Measurements from ENCODE around the gene NOP14.
"Not testable (repeated sequence)": the region's sequence is repeated elsewhere in the genome, so short reads cannot be mapped to it uniquely, and the experiment has no call there.

Gene NOP14

DNA sequence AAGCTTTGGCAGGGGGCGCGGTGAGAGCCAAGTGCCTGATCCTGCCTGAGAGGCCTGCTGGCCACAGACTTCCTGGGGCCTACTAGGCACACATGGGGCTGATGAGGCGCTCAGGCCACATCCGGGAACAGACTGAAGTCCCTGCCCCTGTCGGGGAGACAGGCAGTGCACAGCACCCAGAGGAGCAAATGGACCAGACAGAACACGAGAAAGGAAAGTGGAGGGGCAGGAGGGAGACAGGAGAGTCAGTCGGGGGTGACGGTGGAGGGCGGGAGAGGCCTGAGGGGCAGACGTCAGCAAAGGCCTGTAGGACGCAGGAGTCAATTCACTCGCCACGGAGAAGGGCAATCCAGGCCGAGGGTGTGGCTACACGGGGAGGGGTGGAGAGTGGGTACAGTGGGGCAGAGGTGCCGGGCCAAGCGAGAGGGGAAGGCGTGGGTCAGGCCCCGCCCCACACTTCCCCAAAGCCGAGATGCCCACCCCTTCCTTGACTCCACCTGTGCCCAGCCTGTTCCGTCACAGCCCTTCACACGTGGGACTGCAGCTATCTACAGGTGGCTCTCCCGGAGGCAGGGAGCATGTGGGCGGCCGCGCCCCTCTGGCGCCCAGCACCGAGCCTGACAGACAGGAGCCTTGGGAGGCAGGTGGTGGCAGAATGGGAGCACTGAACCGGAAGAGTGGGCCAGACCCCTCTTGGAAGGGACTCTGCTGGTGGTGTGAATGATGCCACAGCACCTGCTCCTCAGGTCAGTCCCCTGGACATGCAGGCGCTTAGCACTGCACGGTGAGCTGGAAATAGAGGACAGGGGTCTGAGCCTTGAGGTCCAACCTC lies 20.5 kb downstream of the NOP14 start:
- DNase-seq (ENCODE audit: low read depth) = no peak

DNA sequence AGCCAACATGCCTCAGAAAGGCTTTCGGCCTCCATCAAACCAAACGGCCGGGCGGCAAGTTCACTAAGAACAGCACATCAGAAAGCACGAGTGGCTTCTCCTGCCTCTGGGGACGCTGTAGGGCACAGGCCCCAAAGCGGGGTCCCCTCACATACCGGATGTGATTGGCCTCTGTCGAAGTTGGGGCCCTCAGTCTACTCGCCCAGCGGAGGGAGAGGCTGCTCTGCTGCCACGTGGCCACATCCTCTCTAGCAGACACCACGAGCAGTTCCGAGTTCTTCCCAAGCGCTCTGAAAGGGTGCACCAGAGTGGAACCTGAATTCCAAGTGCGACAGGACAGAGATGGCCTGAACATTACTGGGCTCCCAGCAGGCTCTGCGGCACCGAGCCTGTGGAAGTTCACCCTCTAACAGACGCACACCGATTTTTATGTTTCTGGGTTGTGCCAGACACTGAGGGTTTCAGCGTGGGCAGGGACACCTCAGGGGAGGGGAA lies 21.1 kb downstream of the NOP14 start:
- DNase-seq (ENCODE audit: low read depth) = no peak

DNA sequence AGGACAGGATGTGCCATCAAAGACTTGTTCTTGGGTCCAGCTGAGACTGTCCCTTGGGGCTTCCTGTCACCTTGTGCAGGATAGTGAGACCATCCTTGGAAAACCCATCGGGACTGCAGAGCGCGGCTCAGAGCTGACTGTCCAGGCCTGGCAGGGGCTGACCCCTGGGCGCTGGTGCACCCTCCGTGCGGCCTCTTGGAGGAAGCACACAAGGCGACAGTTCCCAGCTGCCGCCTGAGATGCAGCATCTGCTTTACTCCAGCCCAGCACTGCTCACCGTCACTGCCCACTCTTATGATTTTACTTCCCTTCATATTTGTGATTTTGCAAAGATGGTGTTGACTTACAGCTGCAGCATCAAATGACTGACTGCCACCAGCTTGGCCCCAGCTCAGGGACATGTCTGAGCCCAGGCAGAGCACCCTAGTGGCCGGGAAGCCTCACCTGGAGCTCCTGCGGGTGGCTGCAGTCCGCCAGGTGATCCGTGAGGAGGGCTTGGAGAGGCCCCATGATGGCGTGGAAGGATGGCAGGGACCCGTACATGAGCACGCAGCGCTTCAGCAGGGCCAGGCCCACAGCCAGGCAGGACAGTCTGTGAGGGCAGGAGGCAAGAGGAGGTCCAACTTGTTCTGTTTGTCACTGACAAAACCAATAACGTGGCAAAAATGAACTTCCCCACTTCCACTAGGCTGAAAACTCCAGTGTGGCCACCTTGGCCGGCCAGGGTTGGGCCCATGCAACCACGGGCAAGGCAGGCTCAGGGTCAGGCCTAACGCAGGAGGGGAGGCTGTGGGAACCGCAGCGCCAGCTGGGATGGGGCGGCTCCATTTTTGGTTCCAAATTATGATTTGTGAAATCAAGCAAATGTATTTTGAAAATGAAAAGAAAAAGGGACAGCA lies 21.8 kb downstream of the NOP14 start:
- DNase-seq (ENCODE audit: low read depth) = no peak

DNA sequence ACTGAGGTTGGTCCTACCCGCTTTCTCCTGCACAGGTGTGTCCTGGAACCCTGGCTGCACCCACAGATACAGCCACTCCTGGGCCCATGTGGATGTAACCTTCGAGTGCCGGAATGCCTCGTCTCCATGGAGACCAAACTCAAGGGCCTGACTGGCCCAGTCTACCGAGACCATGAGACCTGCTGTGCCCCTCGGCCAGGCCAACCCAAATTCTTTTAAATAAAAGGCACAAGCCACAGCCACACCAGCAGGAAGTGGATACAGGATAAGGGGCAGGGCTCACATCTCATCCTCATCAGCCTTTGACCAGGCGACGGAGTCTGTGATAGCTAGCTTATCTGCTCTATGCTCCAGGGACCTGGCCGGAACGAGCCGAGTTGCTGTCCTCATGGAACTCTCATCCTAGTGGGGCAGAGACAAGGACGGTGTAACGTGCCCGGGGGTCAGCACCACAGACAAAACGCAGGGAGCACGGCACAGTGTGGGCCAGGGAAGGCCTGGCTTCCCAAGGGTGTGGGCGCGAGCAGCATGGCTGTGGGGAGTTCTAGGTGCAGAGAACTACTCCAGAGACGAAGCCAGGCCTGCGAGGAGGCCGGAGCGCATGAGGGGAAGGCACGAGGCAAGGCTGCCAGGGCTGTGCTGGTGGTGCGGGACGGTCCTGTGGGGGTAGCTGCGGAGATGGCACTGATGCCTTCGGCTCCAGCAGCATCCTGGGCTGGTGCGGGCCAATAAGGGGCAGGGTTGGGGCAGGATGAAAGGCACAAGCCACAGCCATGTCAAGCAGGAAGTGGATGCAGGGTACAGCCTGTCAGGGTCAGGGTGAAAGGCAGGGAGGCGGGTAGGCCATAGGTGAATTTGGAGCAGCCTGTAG lies 22.7 kb downstream of the NOP14 start:
- no peak for DNase-seq (ENCODE audit: low read depth)

DNA sequence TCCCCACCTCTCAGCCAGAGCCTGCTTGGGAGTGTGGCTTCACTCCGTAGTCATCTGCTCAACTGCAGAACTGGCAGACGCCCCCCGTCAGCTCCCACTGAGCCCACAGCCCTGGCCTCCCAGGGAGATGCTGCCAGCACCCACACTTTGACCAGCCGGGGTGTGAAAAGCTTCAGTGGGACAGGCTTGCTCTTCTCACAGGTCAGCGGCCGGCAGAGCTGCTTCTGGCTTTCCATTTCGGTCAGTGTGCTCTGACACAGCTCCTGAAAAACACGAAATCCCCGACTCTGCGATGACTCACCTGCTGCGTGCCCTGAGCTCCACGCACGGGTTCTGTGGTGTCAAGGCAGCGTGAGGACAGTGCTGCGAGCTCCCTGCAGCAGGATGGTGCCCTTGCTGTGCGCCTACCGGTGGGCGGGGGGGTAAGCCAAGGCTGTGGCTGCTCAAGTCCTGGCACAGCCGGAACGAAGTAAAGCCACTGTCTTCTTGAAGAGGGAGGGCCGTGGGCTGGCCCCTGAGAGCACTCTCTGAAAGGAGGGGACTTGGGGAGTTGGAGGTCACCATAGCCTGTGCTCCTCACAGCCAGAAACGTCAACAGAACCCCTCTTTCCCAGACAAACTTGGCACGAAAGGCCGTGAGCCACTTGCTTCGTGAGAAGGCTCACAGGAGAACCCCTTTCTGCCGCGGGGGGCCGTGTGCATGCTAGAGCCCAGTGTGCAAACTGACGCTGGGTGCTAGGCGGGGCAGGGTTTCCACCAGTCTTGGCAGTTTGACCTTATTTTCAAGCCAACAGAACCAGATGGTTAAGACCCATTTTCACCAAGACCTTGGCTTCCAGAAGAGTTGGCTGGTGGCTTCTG lies 23.6 kb downstream of the NOP14 start:
- no peak for DNase-seq (ENCODE audit: low read depth)

DNA sequence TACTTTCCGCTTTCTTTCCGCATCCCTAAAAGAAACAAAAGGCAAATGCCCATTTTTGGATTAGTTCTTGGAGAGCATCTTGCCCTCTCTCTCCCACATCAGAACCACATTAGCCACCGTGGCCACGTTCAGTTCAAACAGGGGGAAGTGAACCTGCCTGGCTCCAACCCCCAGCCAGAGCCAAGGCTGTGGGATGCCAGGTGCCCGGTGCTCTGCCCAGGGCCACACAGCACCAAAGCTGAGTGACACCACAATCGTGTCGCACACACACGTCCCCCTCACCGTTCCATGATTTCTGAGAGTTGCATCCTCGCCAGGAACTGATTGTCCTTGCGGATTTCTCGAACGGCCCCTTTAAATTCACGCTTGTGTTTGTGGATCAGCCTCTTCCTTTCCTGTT lies 24.3 kb downstream of the NOP14 start:
- no peak for DNase-seq (ENCODE audit: low read depth)

DNA sequence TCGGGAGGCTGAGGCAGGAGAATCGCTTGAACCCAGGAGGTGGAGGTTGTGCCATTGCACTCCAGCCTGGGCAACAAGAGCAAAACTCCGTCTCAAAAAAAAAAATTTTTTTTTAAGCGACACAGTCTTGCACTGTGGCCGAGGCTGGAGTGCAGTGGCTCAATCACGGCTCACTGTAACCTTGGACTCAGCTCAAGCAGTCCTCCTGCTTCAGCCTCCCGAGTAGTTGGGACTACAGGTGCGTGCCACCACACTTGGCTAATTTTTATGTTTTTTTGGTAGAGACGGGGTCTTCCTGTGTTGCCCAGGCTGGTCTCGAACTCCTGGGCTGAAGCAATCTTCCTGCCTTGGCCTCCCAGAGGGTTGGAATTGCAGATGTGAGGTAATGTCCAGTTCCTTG lies 24.8 kb downstream of the NOP14 start:
- DNase-seq (ENCODE audit: low read depth) = not testable (repeated sequence)

DNA sequence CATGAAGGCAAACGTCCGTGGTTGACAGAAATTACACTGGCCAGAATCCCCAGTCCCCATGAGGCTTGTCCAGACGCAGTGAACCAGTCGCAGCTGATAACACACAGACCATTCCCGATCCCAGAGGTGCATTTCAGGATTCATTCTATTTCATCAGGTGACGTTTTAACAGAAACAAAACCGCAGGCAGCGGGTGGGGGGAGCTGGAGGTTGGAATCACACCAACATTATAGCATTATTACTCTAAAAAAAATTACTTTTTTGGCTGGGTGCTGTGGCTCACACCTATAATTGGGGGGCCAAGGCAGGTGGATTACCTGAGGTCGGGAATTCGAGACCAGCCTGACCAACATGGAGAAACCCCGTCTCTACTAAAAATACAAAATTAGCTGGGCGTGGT lies 25.2 kb downstream of the NOP14 start:
- no peak for DNase-seq (ENCODE audit: low read depth)

DNA sequence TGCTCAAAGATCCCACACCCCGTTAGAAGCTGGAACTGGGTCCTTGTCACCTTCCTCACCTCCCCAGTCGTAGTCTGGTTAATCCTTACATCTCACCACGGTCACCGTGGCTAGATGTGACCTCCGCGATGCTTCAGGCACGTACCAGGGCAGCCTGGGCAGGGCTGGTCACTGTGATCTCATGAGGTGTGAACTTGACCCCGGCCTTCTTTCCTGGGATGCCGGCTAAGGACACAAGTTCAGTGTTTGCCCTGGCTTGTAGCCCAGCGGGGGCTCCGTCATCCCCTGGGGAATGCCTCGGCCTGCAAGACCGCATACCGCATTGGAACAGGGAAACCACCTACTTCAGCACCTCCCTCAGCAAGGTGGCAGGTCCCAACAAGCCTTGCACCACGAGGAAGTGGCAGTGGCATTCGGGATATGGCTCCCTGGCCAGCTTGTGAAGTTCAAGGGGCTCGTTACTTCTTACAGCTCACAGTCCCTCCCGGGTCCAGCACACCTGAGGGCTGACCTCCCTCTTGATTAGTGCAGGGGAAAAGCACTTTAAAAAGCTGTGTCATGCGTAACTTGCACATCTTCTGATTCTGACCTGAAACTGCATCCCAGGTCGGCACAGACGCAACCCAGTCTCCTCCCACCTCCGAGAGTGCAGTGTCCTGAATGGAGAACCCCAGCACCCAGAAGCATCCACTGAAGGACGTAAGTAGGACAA lies 25.9 kb downstream of the NOP14 start:
- no peak for DNase-seq (ENCODE audit: low read depth)

DNA sequence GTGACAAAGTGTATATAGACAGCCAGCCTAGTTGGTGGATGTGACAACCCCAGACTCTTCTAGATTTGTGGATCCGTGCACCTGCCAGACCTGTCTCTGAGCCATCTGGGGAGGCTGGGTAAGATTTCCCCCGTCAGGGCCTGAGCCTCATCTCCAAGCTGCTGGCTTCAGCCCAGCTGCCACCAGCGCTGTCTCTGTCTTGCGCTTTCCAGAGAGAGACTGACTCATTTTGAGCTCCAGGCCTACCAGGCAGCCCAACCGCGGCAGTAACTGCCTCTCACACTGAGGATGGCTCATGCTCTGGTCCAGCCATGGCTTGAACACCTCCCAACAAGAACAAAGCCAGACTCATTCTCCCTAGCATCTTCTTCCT lies 26.4 kb downstream of the NOP14 start:
- no peak for DNase-seq (ENCODE audit: low read depth)

DNA sequence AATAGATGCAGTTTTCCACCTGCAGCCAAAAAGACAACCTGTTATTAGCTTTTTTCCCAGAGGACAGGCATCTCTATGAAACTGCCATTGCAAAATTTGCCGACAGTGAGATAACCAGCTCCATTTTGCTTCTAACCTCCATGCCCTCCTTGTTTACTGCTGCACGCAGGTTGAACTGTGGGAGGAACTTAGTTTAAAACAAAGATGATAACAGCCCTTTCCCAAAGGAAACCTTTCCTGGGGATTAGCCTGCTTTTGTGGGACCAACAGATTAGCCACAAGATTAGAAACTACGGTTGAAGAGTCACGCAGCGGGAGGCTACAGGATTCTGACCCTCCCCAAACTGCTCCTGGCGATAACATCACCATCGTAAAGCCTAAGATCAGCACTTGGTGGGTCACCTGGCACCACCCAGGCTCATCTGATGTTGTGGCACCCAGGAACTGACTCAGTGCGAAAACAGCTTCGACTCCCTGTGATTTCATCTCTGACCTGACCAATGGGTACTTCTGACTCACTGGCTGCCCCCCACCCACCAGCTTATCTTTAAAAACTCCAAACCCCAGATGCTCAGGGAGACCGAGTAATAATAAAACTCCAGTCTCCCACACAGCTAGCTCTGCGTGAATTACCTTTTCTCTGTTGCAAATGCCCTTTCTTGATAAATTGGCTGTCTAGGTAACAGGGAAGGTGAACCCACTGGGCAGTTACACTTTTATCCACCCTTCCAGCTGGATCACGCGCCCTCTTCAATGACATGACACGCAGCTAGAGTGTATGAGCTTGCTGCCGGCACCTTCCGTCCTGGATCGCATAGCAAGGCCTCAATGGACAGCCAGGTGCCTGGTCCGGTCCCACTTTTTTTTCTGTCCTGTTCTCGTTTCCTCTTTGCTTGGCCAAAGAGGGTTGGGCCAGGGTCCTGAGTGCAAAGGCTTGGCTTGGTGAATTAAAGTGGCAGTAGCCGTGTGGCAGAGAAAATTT lies 27.2 kb downstream of the NOP14 start:
- DNase-seq (ENCODE audit: low read depth) = no peak

DNA sequence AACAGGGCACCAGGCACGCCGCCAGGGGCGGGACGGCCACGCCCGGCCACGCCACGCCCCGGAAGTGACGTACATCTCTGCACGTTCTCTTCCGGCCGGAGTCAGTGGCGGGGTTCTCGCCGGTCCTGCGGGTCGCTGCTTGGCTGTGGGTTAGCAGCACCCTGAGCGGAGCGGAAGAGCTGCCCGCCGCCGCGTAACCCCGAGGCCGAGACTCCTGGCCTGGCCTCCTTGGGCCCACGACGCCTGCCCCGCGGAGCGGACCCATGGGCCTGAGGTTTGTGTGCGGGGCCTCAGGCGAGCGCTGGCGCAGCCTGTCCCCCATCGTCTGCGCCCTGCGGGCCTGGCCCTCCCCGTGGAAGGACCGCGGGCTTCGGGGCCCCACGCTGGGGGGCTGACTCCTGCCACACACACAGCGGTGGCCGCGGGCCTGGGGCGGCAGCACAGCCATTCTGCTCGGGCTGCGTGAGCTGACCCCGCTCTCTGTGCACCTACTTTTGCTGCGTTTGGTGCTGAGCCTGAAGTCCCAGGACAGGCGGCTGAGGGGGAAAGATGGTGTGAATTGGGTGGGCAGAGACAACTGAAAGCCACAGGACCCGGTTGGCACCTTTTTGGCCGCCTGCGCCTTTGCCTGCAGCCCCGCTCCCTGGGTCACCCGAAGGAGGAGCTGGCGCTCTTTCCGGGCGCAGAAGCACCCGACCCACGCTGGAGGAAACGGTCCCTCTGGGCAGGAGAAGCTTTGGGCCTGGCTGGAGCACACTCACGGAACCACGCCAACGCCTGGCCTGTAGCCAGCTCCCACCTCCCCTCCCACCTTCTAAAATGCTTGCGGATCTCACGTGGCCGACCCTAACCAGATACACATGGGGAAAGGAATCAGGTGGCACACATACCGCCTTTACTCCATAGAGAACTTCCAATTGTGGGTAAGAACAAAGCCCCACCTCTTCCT lies 28.1 kb downstream of the NOP14 start:
- peak; percentile 82 for DNase-seq (ENCODE audit: low read depth)

DNA sequence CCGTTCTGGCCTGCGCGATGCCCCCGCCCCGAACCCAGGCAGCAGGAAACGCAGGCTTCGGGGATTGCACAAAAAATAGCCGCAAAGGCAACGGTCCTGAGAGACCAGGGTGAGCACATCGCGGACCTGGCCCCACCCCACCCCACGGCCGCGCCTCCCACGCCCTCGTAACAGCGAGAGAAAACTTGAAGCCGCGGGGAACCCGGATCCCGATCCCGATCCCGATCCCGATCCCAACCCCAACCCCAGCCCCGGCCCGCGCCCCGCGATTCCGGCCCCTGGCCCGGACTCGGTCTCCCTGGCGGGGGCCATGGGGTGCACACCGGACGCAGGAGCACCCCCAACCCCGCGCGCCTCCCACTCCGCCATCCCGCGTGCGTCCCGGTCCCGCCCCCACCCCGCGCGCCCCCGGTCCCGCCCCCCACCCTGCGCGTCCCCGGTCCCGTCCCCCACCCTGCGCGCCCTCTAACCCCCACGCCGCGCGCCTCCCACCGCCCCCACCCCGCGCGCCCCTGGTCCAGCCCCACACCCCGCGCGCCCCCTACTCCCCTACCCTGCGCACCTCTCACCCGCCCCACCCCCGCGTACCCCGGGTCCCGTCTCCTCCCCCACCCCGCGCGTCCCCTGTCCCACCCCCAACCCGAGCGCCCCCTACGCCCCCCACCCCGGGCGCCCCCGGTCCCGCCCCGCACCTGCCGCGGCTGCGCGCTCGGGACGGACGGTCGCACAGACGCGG lies 29.0 kb downstream of the NOP14 start:
- no peak for DNase-seq (ENCODE audit: low read depth)

DNA sequence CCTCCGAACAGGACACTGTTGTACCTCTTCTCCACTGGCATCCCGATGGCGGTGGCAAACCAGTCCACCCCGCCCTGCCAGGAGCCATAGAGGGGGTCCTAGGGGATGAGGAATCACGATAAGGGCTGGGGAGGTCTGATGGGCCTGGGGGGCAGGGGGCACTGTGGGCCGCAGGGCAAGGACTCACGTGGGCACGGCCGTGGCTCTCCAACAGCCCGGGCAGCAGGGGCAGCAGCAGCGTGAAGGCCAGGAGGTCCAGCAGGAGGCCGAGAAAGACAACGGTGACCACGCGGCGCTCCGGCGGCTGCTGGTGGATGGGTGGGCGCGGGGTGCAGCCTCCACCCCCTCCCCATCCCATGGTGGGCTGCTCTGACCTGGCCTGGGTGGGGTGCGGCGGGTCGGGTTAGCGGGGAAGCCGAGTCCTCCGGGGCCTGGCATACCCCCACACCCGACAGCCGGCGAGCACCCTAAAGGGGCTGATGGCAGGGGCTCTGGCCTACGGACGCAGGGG lies 29.6 kb downstream of the NOP14 start:
- DNase-seq (ENCODE audit: low read depth) = no peak

DNA sequence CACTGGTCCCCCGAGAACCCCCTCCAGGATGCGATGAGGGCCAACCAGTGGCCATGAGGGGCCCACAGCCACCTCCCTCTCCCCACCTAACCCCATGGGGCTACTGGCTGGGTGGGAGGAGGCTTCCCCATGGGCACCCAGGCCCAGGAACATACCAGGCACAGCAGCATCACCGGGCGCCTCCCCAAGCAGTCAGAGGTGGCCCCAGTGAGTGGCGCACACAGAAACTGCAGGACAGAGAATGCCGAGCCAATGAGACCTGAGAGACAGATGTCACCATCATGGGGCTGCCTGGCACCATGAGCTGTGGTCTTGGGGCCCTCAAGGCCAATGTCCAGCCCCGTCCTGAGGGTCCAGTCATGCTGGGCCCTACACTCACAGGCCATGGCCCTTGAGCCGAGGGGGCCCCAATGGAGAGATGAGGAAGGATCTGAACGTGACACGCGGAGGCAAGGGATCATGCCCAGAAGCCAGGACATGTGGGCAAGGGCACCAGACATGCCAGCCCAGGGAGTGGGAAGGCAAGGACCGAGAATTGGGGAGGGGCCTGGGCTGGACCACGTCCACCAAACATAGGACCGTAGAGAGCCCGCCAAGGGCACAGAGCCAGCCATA lies 30.1 kb downstream of the NOP14 start:
- no peak for DNase-seq (ENCODE audit: low read depth)

DNA sequence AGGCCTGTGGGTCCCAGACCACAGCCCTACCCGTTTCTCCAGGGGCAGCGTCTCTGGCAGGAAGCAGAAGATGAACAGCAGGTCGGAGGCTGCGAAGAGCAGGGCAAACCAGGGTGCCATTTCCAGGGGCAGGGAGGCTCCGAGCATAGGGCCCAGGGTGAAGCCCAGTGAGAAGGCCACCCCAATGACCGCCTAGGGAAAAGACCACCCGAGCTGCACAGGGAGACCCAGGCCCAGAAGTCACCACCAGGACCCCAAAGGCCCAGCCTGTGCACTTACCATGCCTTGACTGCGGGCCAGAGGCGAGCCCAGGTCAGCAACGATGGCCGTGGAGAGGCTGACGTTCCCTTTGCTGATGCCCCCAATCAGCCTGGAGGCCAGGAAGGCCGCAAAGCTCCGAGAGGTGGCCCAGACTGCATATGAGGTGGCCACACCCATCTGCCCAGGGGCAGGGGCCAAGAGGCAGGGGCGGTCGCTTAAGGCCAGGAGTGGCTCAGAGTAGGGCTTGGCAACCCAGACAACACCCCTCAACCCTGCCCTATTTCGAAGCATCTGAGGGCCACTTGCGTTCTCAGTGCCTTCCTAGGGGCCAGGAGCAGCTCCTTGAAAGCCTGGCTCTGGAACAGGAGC lies 30.8 kb downstream of the NOP14 start:
- DNase-seq (ENCODE audit: low read depth) = no peak
